NCI-H1048 (cell line): ENCODE data around the gene RPL7L1.
"Not testable (repeated sequence)": the region's sequence is repeated elsewhere in the genome, so short reads cannot be mapped to it uniquely, and the experiment has no call there.

Experiments
- DNase-seq: peaks from one replicate; lab custom pipeline; 2025; lab: John Stamatoyannopoulos, UW

Gene RPL7L1

GRCh38 chr6:42891199-42891722, 11.8 kb downstream of the RPL7L1 start:
- DNase-seq = no peak

GRCh38 chr6:42894041-42894828, 14.8 kb downstream of the RPL7L1 start:
- DNase-seq = not testable (repeated sequence)

GRCh38 chr6:42896178-42896719, 16.8 kb downstream of the RPL7L1 start:
- no peak for DNase-seq

GRCh38 chr6:42898891-42899361, 19.5 kb downstream of the RPL7L1 start:
- DNase-seq = peak; percentile 26

- DNase-seq = no peak
Measured at GRCh38 chr6:42899871-42900270, 20.5 kb downstream of the RPL7L1 start.

- peak; percentile 58 for DNase-seq
Measured at GRCh38 chr6:42901538-42901957, 22.1 kb downstream of the RPL7L1 start.

GRCh38 chr6:42902429-42903263, 23.2 kb downstream of the RPL7L1 start:
- DNase-seq = not testable (repeated sequence)

GRCh38 chr6:42904467-42904866, 25.1 kb downstream of the RPL7L1 start:
- no peak for DNase-seq

GRCh38 chr6:42907336-42907735, 27.9 kb downstream of the RPL7L1 start:
- DNase-seq = no peak

GRCh38 chr6:42909835-42910234, 30.4 kb downstream of the RPL7L1 start:
- DNase-seq = no peak

- no peak for DNase-seq
Measured at GRCh38 chr6:42911171-42912021, 32.0 kb downstream of the RPL7L1 start.

- DNase-seq = no peak
Measured at GRCh38 chr6:42914546-42914945, 35.1 kb downstream of the RPL7L1 start.

- no peak for DNase-seq
Measured at GRCh38 chr6:42915732-42916131, 36.3 kb downstream of the RPL7L1 start, which contains the start of gene PTCRA. Gene PTCRA (plus strand): TSS chr6:42916053. CDS start chr6:42916070, 17 bp downstream.

- no peak for DNase-seq
Measured at GRCh38 chr6:42916288-42916687, 36.9 kb downstream of the RPL7L1 start.

GRCh38 chr6:42921801-42922200, 42.4 kb downstream of the RPL7L1 start:
- no peak for DNase-seq

GRCh38 chr6:42923666-42924065, 44.2 kb downstream of the RPL7L1 start:
- no peak for DNase-seq

GRCh38 chr6:42925248-42925857, 45.9 kb downstream of the RPL7L1 start:
- no peak for DNase-seq

GRCh38 chr6:42928986-42929820, 49.8 kb downstream of the RPL7L1 start, which contains the start of gene CNPY3:
Gene CNPY3 (plus strand): TSS chr6:42929480. CDS start chr6:42929571, 91 bp downstream.
- DNase-seq = peak; percentile 83

- no peak for DNase-seq
Measured at GRCh38 chr6:42929821-42930360, 50.5 kb downstream of the RPL7L1 start.

- no peak for DNase-seq
Measured at GRCh38 chr6:42932412-42932811, 53.0 kb downstream of the RPL7L1 start.
